Measurements from ENCODE around the gene SDCCAG8.

The SDCCAG8 gene

DNA sequence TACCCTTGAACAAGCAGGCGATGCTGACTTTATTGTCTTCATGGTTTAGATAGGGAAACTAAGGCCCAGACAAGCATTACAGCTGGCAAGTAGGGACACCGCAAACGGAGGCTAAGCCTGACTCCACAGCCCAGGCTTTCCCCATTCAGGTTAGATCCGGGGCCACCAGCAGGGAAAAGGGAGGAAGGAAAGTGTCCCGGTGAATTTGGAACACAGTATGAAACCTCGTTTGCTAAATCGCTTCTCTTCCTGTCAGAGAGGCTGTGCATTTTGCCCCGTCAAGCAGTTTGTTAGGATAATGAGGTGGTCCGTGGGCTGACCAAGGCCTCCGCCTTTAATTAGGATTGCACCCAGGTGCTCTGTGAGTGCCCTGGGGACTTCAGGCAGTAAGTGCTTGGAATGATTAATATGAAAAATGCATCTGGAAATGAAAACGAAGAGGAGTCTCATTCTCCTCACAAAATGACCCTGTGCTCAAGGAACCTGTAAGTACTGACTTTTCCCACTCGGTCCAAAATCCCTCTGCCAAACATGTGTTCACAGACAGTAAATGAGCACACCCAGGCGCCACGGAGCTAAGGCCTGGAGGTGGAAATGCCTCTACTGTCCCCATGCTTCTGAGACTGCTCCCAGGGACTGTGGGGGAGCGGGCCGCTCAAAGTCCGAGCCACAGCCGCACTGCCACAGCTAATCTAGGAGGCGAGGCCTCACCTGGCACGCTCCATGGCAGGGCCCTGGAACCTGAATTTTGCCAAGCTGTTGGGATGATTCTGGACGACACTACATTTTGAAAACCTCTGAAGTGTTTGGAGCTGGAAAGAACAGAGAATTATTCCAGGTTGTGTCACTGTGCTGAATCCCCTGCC is 234.1 kb downstream of the SDCCAG8 start:
- no peak for DNase-seq

DNA sequence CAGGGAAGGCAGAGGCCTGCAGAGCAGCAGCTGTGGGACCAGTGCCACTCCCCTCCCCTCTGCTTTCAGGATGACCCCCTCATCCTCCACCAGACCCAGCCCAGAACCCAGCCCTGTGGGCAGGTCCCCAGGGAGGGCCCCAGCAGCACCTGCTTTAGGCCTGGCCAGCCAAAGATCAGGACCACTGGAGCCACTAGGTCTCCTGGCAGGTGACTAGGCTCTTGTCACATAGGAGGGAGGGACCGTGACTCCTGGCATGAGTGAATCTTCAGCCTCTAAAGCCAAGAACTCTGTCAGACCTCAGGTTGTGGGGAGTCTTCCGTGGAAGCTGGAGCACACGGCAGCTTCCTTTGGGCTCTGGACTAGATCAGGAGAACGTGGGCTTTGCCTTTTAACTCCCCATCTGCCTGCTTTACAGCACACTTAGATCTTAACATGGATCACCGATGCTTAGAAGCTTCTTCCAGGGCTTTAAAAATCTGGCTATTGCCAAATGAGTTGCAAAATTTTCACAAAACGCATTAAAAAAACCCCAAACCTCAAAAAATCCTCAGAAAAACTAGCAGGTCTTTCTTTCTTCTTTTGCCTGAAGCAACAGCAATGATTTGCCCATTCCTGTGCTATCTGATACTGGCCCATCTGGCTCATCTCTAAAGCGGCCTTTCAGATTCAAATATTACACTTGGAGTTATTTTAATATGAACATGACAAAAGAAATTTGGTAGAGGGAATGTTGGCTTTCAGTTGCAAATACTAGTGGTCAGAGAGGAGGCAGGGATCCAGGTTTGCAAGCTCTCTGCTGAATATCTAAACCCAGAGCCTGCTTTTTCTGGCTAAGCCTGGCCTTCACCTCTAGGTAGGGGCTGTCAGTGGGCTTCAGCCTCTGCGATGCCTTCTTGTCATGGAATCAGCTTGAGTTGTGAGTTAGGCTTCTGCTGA is 235.2 kb downstream of the SDCCAG8 start:
- DNase-seq = no peak

DNA sequence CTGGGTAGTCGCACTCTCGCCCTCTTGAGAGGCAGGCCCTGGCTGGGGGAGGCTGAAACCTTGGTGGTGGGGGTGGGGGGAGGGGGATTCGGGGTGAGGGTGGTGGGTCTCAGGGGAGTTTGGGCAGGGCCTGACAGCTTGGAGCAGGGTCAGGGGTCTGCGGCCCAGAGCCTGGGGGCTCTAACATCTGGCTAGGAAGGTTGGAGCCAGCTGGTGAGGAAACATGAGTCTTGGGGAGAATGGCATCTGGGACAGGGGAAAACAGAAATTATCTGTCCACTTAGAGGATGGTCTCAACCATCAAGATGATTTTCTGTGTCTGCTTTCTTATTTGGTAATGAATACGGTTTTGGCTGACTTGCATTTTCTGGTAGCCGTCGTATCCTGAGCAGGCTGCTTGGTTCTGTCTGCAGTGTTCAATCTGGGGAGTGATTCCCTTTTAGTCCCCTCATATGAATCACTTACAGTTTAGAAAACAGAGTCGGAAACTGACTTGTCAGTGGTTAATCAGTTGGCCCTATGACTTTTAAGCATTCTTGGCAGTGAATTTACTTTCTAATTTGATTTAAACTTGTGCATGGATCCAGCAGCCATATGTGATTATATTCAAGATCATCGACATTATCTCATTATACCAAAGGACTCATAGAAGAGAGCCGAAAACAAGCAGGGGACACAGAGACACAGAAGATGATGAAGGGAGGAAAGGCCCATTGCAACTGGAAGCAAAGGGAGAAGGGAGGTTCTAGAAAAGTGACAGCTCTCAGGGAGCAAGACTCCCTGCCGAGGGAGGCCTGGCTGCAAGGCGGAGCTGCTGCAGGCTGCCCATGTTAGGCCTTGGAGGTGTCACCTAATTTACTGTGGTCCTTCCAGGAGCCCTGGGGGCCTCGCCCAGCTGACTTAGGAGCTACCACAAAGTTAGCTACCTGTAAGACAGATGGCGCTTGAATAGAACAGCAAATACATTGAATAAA is 237.6 kb downstream of the SDCCAG8 start:
- DNase-seq = no peak

DNA sequence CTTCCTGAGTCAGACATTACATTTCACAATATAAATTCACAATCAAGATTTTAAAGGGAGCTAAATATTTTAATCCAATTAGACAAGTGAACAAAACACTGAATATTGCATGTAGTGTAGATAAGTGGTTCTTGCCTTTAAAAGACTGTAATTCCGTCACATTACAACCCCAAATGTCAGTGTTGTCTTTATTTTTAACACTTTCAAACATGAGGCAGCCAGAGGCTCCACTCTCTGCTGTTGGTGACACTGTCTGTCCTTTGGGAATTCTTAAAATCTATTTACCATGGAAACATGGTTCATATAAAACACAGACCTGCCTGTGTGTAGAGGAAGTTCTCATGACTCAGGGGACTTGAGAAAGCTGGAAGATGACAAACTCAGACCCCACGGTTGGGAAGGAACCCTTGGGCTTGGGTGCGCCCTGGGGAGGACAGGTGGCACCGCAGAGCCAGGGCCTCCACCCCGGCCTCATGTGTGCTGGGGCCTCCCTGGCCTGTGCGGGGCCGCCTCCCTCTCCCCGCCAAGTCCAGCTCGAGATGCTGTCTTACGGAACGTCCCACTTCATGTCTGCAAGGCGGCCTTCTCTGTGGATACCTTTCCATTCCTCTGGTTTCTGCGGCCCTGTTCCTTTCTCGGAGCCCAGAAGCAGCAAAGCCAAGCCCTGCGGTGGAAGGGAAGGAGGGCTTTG is 239.0 kb downstream of the SDCCAG8 start:
- DNase-seq = no peak

DNA sequence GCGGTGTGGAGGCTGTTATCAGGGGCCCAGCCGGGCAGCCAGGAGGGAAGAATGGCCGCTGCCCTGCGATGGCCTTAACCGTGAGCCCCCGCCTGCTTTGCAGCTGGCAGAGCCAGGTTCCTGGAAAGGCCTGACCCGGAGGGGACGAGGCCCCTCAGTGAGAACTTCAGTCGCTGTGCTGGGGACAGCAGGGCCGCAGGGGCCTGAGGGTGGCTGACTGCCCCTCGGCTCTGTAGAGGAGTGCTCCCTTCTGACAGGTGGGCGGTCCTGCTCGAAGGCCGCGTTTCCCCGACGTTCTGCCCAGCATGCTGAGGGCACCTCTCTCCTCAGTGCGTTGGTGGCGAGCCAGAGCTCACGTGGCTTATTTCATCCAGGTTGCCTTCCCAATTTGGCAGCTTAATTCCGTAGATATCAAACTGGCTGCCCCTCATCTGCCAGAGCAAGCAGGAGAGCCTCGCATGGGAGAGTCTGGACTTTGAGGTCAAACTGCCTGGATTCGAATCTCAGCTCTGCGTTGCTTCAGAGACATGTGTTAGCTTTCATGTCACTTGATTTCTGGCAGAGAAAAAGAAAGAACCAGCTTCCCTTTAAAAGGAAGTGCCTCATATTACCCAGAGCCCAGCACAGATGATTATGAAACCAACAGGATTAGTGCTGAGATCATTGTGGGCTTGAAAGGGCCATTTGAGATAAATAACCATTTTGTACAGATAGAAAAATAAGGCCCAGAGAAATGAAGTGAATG is 239.8 kb downstream of the SDCCAG8 start:
- no peak for DNase-seq

DNA sequence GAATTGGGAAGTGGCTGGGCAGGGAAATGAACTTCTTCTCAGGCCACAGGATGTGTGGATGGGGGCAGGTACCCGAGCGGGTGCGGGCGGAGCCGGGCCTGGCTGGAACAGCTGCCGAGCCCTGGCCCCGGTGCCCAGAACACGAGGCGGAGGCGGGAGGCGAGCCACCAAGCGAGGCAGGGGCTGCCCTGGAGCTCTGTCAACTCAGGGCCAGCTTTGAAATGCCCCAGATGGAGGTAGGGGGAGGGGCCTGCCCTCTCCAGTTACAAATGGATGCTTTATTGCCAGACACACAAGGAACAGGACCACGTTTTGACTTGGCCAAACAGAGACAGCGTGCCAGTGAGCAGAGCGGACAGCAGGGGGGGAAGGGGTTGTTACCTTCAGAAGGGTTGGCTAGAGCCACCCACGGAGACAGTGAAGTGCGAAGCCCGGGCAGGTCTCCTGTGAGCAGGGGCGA is 240.4 kb downstream of the SDCCAG8 start:
- DNase-seq = no peak

DNA sequence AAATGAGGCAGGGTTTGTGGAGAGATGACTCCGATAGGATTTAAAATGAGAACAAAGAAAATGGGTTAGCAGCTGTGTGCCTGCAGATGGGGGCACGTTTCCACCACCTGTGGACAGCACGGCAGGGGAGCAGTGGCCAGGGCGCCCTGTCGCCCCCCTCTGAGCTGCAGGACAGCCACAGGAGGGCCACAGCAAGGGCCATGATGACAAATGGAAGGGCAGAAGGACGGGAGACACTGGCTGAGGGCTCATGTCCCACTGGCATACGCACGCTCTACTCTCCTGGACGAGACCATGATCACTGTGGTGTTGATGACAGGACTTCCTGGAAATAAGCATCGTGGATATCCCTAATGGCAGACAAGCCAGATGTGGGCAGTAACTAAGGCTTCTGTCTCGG is 241.0 kb downstream of the SDCCAG8 start:
- no peak for DNase-seq

DNA sequence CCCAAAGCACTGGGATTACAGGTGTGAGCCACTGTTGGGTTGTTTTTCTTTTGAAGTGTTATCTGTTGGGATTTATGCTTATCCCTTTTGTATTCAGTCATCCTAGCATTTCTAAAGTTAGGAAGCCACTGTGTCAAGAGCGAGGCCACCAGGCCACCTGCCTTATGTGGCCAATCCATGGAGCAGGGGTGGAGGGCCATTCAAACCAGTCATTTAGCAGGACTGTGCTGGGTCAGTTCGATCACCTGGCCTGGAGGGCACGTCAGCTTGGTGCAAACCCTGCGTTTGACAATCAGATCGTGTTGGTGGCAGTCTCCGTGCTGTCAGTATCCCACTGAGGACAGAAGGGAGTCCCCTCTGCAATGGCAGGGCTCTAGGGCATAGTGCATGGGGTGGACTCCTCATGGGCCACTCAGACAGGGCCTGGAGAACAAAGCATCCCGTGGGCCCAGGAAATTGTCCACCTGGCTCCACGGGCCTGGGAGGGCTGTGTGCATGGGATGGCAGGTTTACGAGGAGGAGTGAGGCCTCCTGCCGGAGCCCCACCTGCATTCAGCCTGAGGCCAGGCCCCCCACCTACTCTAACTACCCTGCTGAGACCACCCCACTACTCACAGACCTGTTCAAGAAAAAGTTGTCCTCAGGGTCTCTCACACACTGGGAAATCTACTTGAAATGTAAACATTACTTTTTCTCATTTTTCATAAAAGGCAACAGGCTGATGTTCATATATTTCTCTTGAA is 242.3 kb downstream of the SDCCAG8 start:
- DNase-seq = no peak

DNA sequence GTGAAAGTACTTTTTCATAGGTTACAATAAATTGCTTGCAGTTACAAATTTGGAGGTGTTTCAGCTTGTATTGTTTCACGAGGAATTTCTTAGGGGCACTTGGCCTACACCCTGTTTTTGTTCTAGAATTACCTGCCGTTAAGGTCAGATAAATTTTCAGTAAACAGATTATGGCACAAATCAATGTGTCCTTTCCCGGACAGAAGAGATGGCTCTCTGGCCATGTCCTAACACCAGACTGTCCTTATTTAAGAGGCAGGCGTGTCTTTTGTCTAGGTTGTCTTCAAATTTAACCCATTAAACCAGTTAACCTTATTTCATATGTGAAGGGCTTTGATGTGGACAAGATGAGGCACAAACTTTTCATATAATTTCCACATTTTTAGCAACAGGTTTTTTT is 243.4 kb downstream of the SDCCAG8 start:
- DNase-seq = no peak

DNA sequence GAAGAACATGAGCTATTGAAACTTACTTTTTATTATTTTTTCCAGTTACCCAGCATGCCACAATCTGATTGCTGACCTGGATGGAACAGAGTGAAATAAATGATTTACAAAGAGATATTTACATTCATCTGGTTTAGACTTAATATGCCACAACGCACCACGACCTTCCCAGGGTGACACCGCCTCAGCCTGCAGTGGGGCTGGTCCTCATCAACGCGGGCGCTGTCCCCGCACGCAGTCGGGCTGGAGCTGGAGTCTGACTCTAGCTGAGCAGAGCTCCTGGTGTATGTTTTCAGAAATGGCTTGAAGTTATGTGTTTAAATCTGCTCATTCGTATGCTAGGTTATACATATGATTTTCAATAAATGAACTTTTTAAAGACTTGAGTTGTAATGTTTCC is 243.9 kb downstream of the SDCCAG8 start:
- no peak for DNase-seq

DNA sequence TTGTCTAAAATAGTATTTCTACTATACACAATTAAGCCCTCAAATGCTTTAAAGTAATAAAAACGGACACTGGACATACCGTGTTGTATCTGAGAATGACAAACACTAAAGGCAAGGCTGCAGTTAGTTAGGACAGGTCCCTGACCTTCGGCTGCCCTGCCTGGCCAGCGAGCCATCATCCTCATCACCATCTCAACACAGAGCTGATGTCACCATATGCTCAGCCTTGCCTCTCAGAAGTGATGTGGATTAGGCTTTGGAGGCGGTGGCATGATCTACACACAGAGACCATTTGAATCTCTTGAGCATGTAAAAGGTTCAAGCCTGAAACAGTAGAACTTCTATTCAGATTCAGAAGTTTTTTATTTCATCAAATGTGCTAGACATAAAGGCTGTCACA is 244.7 kb downstream of the SDCCAG8 start:
- no peak for DNase-seq

DNA sequence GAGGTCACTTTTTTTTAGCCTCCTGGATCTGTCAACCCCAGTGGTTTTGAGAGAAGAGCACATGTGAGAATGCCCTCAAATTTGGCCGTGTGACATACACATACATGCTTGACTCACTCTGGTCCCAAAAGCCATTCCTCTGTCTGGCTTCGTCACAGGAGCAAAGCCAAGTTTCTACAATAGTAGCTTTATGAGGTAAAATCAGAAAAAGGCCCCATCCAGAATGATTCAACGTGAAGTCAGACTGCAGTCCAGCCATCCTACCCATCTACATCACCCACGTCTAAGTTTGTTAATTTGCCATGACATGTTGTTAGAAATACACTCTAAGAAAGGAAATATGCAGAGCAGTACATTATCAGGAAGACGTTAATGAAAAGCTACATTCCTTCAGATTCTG is 245.2 kb downstream of the SDCCAG8 start:
- DNase-seq = no peak

DNA sequence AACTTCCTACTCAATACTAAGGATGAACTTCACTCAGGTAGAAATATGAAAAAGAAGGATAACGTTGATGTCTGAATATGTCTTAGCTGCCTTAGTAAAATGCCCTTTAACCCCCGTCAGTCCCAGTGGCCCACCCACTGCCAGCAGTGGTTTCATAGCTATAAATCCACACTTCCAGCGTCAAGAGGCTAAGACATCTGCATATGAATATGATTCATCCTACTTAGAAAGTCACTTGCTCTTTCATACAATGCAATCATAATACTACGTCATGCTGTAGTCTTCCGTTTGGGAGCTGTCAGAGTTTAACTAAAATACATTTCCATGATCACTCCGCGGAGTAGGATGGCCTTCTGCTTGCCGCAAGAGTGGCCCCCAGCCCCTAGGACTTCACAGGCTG is 247.3 kb downstream of the SDCCAG8 start:
- no peak for DNase-seq

DNA sequence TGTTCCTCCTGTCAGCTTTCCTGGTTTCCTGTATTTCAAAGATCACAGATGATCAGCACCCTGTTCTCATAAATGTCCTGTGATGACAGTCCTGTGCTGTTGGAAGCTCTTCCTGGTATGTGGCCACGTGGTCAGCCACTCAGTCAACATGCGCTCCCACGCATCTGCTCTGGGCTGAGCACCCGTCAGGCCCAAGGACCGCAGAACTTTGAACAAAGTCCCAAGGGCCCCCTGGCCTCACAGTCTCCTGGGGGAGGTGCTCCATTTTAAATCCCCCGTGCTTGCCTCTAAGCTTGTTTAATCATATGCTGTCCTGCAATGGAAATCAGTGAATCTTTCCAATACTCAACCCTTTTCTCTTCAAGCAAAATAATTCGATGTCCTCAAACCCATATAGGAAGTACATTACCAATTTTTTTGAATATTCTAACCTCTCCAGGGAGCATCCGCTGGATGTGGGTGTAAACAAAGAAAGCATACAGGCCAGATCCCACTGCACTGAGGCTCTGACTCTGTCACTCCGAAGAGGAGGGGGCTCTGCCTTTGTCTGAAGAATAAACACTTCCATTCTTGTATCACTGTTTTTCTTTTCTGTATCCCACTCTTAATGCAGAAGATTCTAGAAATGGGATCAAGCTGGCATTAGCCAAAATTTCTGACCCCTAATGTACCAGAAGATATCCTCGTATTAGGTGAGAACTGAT is 250.3 kb downstream of the SDCCAG8 start:
- DNase-seq = no peak

DNA sequence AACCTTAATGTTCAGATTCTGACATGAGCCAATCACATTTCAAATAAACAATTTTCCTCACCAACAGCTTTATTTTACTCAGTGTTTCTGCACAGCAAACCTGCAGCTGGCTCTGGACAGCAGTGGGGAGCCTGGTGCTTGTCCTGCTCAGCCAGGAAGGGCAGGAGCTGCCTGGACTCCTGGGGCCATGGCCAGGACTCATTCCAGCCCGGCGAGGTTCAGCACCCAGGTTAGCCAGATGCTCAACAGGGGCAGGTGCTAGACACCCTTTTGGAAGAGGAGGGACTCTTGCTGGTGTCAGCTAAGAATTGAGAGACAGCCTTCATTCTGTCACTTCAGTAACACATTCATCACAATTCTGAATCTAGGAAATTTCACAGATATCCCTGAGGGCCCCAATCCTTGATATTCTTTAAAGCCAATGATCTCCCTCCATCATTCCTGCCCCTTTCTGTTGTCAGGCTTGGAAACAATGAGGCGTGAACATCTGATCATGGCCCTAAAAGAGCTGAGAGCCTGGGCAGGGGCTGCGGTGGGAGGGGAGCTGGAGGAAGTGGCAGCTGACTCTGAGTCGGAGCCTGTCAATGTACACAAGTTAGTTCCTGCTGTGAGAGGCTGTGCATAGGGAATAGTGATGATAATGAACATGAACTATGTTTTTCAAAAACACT is 251.3 kb downstream of the SDCCAG8 start:
- peak; percentile 24 for DNase-seq

DNA sequence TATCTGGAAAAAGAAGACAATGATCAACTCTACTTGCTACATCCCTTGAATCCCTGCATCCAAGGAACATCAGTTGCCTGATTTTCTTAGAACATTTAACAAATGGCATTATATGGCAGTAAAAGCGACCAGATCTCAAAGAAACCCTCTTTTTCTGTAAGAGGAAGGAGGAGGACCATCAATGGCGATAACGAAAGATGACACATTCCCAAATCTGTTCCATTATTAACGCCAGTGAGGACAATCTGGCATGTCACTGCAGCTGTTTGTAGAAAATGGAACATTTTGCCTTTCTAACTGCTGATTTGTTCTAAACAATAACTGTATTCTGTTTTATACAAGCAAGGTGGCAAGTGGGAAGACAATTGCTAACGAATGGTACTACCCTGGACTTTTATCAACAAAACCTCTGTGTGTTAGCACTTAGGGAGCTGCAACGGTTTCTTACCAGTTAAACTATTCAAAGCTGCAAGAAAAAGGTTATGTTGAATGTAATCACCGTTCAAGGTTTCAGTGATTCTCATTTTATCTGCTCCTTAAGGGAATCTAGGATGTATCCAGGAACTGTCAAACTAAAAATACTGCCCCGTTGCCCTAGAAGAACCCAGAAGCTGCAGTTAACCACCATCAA is 251.9 kb downstream of the SDCCAG8 start:
- DNase-seq = no peak

DNA sequence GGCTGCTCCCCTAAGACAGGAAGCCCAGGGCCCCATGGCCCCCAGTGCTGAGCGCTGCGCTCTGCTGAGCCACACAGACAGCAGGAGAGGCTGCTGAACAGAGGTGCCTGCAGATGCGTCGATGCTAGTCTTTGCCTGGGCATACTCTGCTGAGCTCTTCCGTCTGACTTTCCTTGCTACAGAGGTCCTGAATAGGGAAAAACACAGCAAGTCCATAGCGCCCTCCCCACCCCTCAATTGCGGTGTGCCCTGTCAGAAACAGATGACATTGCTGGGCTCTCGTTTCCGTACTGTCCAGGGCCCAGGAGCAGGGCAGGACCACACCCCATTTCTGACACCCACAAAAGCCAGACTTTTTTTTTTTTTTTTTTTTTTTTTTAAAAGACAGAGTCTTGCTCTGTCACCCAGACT is 252.5 kb downstream of the SDCCAG8 start:
- DNase-seq = peak; percentile 8

DNA sequence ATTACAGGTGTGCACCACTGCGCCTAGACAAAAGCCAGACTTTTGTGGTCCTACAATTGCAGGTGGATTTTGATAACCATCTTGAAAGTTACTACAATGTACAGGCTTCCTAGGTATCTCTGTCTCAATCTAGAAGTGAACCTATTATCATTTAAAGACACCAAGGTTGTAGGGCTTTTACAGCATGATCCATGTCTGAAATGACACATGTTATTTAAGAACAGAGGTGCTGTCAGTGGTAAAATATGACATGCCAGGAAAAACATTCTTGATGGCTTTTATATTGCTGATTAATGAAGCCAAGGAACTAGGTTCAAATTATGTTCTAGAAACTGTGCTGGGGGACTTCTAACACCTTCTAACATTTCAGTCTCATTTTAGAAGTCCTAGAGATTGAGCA is 253.1 kb downstream of the SDCCAG8 start:
- DNase-seq = no peak

DNA sequence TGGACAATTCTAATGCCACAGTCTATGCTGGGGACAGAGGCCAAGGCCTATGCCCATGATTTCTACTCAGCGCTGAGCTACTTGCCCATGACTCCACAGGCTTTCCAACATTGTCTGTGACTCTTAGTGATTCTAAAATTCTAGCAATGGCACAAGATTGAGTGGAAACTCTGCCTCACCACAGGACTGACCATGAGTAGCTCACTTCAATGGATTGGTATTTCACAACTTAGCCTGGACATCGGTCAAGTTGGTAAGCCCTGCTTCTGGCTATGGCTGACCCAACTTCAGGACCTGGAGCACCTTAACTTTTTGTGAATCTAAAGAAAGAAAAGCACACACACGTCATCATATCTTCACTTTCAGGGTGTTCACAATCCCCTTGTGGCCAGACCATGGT is 255.1 kb downstream of the SDCCAG8 start:
- no peak for DNase-seq
